Stimulated activated CD4-positive, alpha-beta T cell treated with anti-CD3 and anti-CD28 coated beads, TNF-alpha, amount 100 ng/mL, for 4 hours (primary cell): Measurements from ENCODE around the gene NCOR1.
"Not testable (repeated sequence)": the region's sequence is repeated elsewhere in the genome, so short reads cannot be mapped to it uniquely, and the experiment has no call there.

Experiments used
- DNase-seq, 3 experiments: peaks; one replicate each; pipeline ENCODE4 v3.0.0-alpha.2; 2020; ENCODE audit warnings: low read depth in 3 of 3

The NCOR1 gene

GRCh38 chr17:16215273-16215964 lies at the start of gene NCOR1:
NCOR1 (minus strand) TSS chr17:16215534; CDS start chr17:16194569, 20,965 bp downstream.
- peak; percentile 68 to 78 (median 77) for DNase-seq

GRCh38 chr17:16262201-16262600 lies 46.9 kb upstream of the NCOR1 start:
- no peak for DNase-seq

GRCh38 chr17:16261049-16261448 lies 45.7 kb upstream of the NCOR1 start:
- DNase-seq = no peak

GRCh38 chr17:16259926-16260325 lies 44.6 kb upstream of the NCOR1 start:
- DNase-seq = no peak

- no peak for DNase-seq
Observed at GRCh38 chr17:16258901-16259300, 43.6 kb upstream of the NCOR1 start.

- DNase-seq = no peak
Observed at GRCh38 chr17:16255481-16255921, 40.2 kb upstream of the NCOR1 start.

- DNase-seq = no peak
Observed at GRCh38 chr17:16254773-16255400, 39.6 kb upstream of the NCOR1 start.

- DNase-seq = no peak
Observed at GRCh38 chr17:16251556-16251955, 36.2 kb upstream of the NCOR1 start.

- no peak for DNase-seq
Observed at GRCh38 chr17:16251043-16251442, 35.7 kb upstream of the NCOR1 start.

GRCh38 chr17:16250635-16251034 lies 35.3 kb upstream of the NCOR1 start:
- no peak for DNase-seq

- no peak for DNase-seq
Observed at GRCh38 chr17:16247586-16247984, 32.3 kb upstream of the NCOR1 start.

- DNase-seq = no peak
Observed at GRCh38 chr17:16243801-16244567, 28.6 kb upstream of the NCOR1 start.

- no peak for DNase-seq
Observed at GRCh38 chr17:16243385-16243784, 28.1 kb upstream of the NCOR1 start.

GRCh38 chr17:16241906-16242399 lies 26.6 kb upstream of the NCOR1 start:
- DNase-seq = no peak

GRCh38 chr17:16239931-16240330 lies 24.6 kb upstream of the NCOR1 start:
- DNase-seq = no peak

- no peak for DNase-seq
Observed at GRCh38 chr17:16232391-16232790, 17.1 kb upstream of the NCOR1 start.

- DNase-seq = not testable (repeated sequence)
Observed at GRCh38 chr17:16229912-16230561, 14.7 kb upstream of the NCOR1 start.

GRCh38 chr17:16222406-16222805 lies 7.1 kb upstream of the NCOR1 start:
- DNase-seq = no peak

- DNase-seq = peak; percentile 75 to 83 (median 82)
Observed at GRCh38 chr17:16217002-16217635, 1.8 kb upstream of the NCOR1 start, which contains the start of gene PIGL. PIGL (plus strand) TSS chr17:16217210; CDS start chr17:16217227, 17 bp downstream.

GRCh38 chr17:16216341-16217001 lies 1.1 kb upstream of the NCOR1 start:
- DNase-seq = not testable (repeated sequence)

- no peak for DNase-seq
Observed at GRCh38 chr17:16215965-16216316, 607 bp upstream of the NCOR1 start.
